8988T (cell line): ENCODE data around the gene KCNIP3.

Experiments used
- DNase-seq: peaks from one replicate; pipeline ENCODE4 v3.0.0; 2011

The KCNIP3 gene

GRCh38 chr2:95275151-95275515 lies 22.0 kb upstream of the KCNIP3 start:
- DNase-seq = no peak

GRCh38 chr2:95275601-95276243 lies 21.4 kb upstream of the KCNIP3 start:
- no peak for DNase-seq

- no peak for DNase-seq
Measured at GRCh38 chr2:95276244-95276887, 20.8 kb upstream of the KCNIP3 start.

GRCh38 chr2:95276888-95277245 lies 20.3 kb upstream of the KCNIP3 start:
- no peak for DNase-seq

GRCh38 chr2:95277246-95277906 lies 19.8 kb upstream of the KCNIP3 start:
- no peak for DNase-seq

- peak; percentile 65 for DNase-seq
Measured at GRCh38 chr2:95278051-95278471, 19.1 kb upstream of the KCNIP3 start.

- DNase-seq = no peak
Measured at GRCh38 chr2:95278637-95279225, 18.4 kb upstream of the KCNIP3 start.

- no peak for DNase-seq
Measured at GRCh38 chr2:95279435-95280035, 17.6 kb upstream of the KCNIP3 start.

- DNase-seq = no peak
Measured at GRCh38 chr2:95281071-95281470, 16.1 kb upstream of the KCNIP3 start.

GRCh38 chr2:95281786-95282185 lies 15.4 kb upstream of the KCNIP3 start:
- no peak for DNase-seq

- no peak for DNase-seq
Measured at GRCh38 chr2:95282458-95282857, 14.7 kb upstream of the KCNIP3 start.

- DNase-seq = no peak
Measured at GRCh38 chr2:95283562-95283961, 13.6 kb upstream of the KCNIP3 start.

GRCh38 chr2:95284886-95285541 lies 12.1 kb upstream of the KCNIP3 start:
- no peak for DNase-seq

- no peak for DNase-seq
Measured at GRCh38 chr2:95285542-95285932, 11.6 kb upstream of the KCNIP3 start.

GRCh38 chr2:95287336-95287735 lies 9.8 kb upstream of the KCNIP3 start:
- DNase-seq = no peak

- DNase-seq = no peak
Measured at GRCh38 chr2:95287806-95288205, 9.3 kb upstream of the KCNIP3 start.

- no peak for DNase-seq
Measured at GRCh38 chr2:95289253-95289652, 7.9 kb upstream of the KCNIP3 start.

GRCh38 chr2:95291222-95291621 lies 5.9 kb upstream of the KCNIP3 start:
- DNase-seq = no peak

- DNase-seq = no peak
Measured at GRCh38 chr2:95292623-95293260, 4.4 kb upstream of the KCNIP3 start.

- no peak for DNase-seq
Measured at GRCh38 chr2:95294579-95295250, 2.4 kb upstream of the KCNIP3 start.

GRCh38 chr2:95295376-95295775 lies 1.8 kb upstream of the KCNIP3 start:
- no peak for DNase-seq

GRCh38 chr2:95296011-95296410 lies 1.1 kb upstream of the KCNIP3 start:
- no peak for DNase-seq
